Fibroblast of pulmonary artery (primary cell): ENCODE measurements around the gene LYST.
A peak's percentile ranks its signal among the peaks of the same experiment; 100 is the strongest.

Experiments
- DNase-seq: peaks from one replicate; pipeline ENCODE4 v3.0.0-alpha.2; 2010; ENCODE audit warnings: low read depth
- H3K4me3 ChIP-seq: replicated peaks from 2 replicates; pipeline ENCODE4 v1.5.1; 2011; ENCODE audit warnings: low read depth, mild to moderate bottlenecking, control low read depth, low read length, moderate library complexity
- CTCF ChIP-seq: IDR thresholded peaks from 2 replicates; pipeline ENCODE4 v1.5.1; 2011; ENCODE audit warnings: mild to moderate bottlenecking, control low read depth, low read length, inconsistent platforms; ENCODE audit errors: missing control alignments

The LYST gene

GRCh38 chr1:235745503-235746136 is 121.1 kb downstream of the LYST start:
- DNase-seq = no peak
- no peak for TF ChIP-seq CTCF
- no peak overlapping the region for H3K4me3 ChIP-seq

DNA sequence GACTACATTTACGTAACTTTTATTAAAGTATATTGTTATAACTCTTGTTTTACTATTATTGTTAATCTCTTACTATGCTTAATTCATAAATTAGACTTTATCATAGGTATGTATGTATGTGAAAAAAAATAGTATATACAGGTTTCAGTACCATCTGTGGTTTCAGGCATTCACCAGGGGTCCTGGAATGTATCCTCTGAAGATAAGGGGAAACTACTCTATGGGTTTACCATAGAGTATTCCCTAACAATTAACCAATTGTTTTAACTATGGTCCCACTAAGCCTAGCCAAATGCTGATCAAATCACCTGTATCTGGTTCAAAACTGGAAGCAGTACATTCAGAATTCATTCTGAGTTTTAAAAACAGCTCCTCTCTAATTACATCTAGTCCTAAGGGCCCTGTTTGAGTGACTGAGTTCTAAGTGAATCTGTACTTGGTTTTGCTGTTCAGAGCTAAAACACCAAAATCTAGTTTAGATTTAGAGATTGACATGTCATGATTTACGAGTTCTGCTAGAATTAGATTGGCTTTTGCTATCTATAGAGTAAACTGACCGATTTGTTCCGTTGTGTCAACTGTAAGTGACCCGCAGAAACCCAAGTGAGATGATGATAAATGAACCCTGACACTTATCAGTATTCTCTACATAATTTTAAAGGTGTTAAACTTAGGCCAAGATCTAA is 123.6 kb downstream of the LYST start:
- no peak for TF ChIP-seq CTCF
- no peak for DNase-seq
- no peak overlapping the region for H3K4me3 ChIP-seq

DNA sequence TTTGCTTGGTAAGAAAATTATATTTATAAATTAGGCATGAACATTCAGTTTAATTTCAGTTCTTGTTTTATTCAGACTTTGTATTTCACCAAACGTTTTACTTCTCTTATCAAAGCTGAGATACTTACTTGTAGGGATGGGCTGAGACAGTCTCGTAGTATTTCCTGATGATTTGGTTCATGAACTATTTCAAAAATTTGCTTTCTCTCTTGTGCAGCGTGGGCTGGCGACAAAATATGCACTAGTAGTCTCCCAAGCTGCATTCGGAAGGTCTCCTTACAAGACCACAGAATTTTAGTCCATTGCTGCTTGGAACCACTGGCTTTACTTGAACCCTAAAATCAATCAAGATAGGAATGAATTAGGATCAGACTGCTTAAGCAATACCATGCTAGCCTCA is 125.4 kb downstream of the LYST start:
- H3K4me3 ChIP-seq = no peak overlapping the region
- DNase-seq = peak; percentile 80
- no peak for TF ChIP-seq CTCF

GRCh38 chr1:235739631-235740030 is 127.1 kb downstream of the LYST start:
- DNase-seq = peak; percentile 18
- no peak overlapping the region for H3K4me3 ChIP-seq
- TF ChIP-seq CTCF = no peak

- peak; percentile 62 for DNase-seq
- TF ChIP-seq CTCF = no peak
- H3K4me3 ChIP-seq = no peak overlapping the region
Observed at GRCh38 chr1:235739124-235739523, 127.6 kb downstream of the LYST start.

GRCh38 chr1:235737751-235738150 is 129.0 kb downstream of the LYST start:
- no peak for TF ChIP-seq CTCF
- DNase-seq = no peak
- H3K4me3 ChIP-seq = no peak overlapping the region

- no peak overlapping the region for H3K4me3 ChIP-seq
- no peak for TF ChIP-seq CTCF
- no peak for DNase-seq
Observed at GRCh38 chr1:235736263-235736662, 130.4 kb downstream of the LYST start.
